K562 (cell line): ENCODE data around the gene DPM2. TPM values are rescaled to one million over a fixed set of nuclear protein-coding genes. Genes with fewer than 3 reads are reported as not detected.
A peak's percentile ranks its signal among the peaks of the same experiment; 100 is the strongest.

Source experiments
- ATAC-seq: fragments of 200-7000 bp; cut with Tn5 transposase; 3 replicates; pipeline ENCODE4 v1.9.1; 2020; ENCODE audit warnings: moderate library complexity
- BruUV-seq: library from RNA; stranded (reverse); fragments of 400-500 nt; replicated peaks from 2 replicates; lab custom pipeline; 2021; lab: Mats Ljungman, UMichigan
- CTCF ChIA-PET: fragments of 300-600 bp; formaldehyde crosslinking; extraction: SDS; loops from one replicate; lab custom pipeline; 2021; ENCODE audit warnings: low intra/inter-chr PET ratio; lab: Yijun Ruan, JAX
- POLR2A ChIA-PET: fragments of 300-600, 350-650 bp; sonication (Branson Sonifier 250); formaldehyde crosslinking; extraction: SDS; loops from one replicate; lab custom pipeline; 2021; ENCODE audit warnings: antibody characterized with exemption, inconsistent platforms; lab: Yijun Ruan, JAX
- DNase-seq, 4 experiments: peaks; one replicate each; pipeline versions ENCODE4 v3.0.0 to v3.0.0-alpha.2; 2011 to 2018; ENCODE audit warnings: low spot score in 3 of 4, mixed read lengths in 3 of 4; ENCODE audit errors: extremely low read depth in 1 of 4
- FAIRE-seq: peaks from 2 replicates; lab custom pipeline; 2011; peaks lifted over from hg19 to GRCh38; lab: Jason Lieb, UNC
- H2AFZ ChIP-seq: 2 replicates; pipeline ENCODE4 v1.6.0; 2011; ENCODE audit warnings: low read depth, low read length, control low read depth, inconsistent platforms
- H3K27ac ChIP-seq: fragments of 200-600 bp; 3 replicates; pipeline ENCODE4 v1.8.0; 2011; ENCODE audit warnings: low read depth, mild to moderate bottlenecking, control low read depth, inconsistent platforms, low read length, moderate library complexity, mixed read lengths; ENCODE audit errors: extremely low read depth
- H3K27me3 ChIP-seq, 2 experiments: fragments of 300-600 bp in 1 of 2; 2 replicates in 1 of 2; 3 replicates in 1 of 2; pipeline versions ENCODE4 v1.6.0 to v1.8.0; 2011; ENCODE audit warnings: inconsistent platforms in 2 of 2, low read length in 2 of 2, mild to moderate bottlenecking in 1 of 2, mixed read lengths in 1 of 2, moderate library complexity in 1 of 2; ENCODE audit not compliant: control insufficient read depth in 2 of 2, insufficient read depth in 2 of 2
- H3K36me3 ChIP-seq: fragments of 300-600 bp; 3 replicates; pipeline ENCODE4 v1.8.0; 2011; ENCODE audit warnings: mild to moderate bottlenecking, low read length, inconsistent platforms; ENCODE audit not compliant: control insufficient read depth, insufficient read depth
- H3K4me1 ChIP-seq, 2 experiments: fragments of 200-600 bp in 1 of 2; replicated peaks in 1 of 2; 2 replicates in 1 of 2; 3 replicates in 1 of 2; pipeline versions ENCODE4 v1.5.1 to v1.8.0; 2011; ENCODE audit warnings: inconsistent platforms in 2 of 2, low read length in 2 of 2, mild to moderate bottlenecking in 1 of 2, mixed read lengths in 1 of 2, moderate library complexity in 1 of 2; ENCODE audit not compliant: control insufficient read depth in 2 of 2, insufficient read depth in 2 of 2
- H3K4me2 ChIP-seq: 2 replicates; pipeline ENCODE4 v1.6.1; 2011; ENCODE audit warnings: low read length, control low read depth, inconsistent platforms, mixed read lengths; ENCODE audit not compliant: insufficient read depth
- H3K4me3 ChIP-seq: fragments of 200-600 bp; sonication (generic), shearing (Covaris generic); 2 replicates; pipeline ENCODE4 v1.5.1; 2016; ENCODE audit warnings: control low read depth, inconsistent platforms
- H3K79me2 ChIP-seq: fragments of 200-600 bp; 3 replicates; pipeline ENCODE4 v1.8.0; 2011; ENCODE audit warnings: low read length, inconsistent platforms; ENCODE audit not compliant: control insufficient read depth, insufficient read depth
- H3K9ac ChIP-seq, 2 experiments: 2 replicates each; pipeline versions ENCODE4 v1.6.0 to v1.6.1; 2011; ENCODE audit warnings: low read depth in 2 of 2, low read length in 2 of 2, control low read depth in 1 of 2, inconsistent platforms in 1 of 2, mild to moderate bottlenecking in 1 of 2, mixed read lengths in 1 of 2; ENCODE audit not compliant: insufficient read depth in 1 of 2
- H3K9me1 ChIP-seq: one replicate; pipeline ENCODE4 v1.6.0; 2011; ENCODE audit warnings: inconsistent platforms, mild to moderate bottlenecking, low read length, moderate library complexity; ENCODE audit not compliant: control insufficient read depth, insufficient read depth
- H3K9me3 ChIP-seq: replicated peaks from 2 replicates; pipeline ENCODE4 v1.5.1; 2011; ENCODE audit warnings: low read depth, low read length, inconsistent platforms; ENCODE audit not compliant: control insufficient read depth, insufficient read depth
- H4K20me1 ChIP-seq: replicated peaks from 2 replicates; pipeline ENCODE4 v1.6.1; 2011; ENCODE audit warnings: low read length, inconsistent platforms, mixed read lengths; ENCODE audit not compliant: control insufficient read depth, insufficient read depth
- ATF3 ChIP-seq, 2 experiments: fragments of 450-650 bp in 1 of 2; sonication (generic) in 1 of 2; formaldehyde crosslinking in 1 of 2; IDR thresholded peaks in 1 of 2; conservative IDR thresholded peaks in 1 of 2; 2 replicates each; pipeline versions ENCODE4 v1.6.1 to v1.8.1; 2016 to 2023; ENCODE audit warnings: mild to moderate bottlenecking in 2 of 2, moderate library complexity in 2 of 2, inconsistent platforms in 1 of 2, missing genetic modification reagents in 1 of 2
- E2F6 ChIP-seq, 2 experiments: IDR thresholded peaks; 2 replicates each; pipeline ENCODE4 v1.6.1; 2011; ENCODE audit warnings: borderline replicate concordance in 1 of 2, control low read depth in 1 of 2, low read depth in 1 of 2, low read length in 1 of 2, mild to moderate bottlenecking in 1 of 2, mixed read lengths in 1 of 2, moderate library complexity in 1 of 2; ENCODE audit not compliant: insufficient read depth in 1 of 2, insufficient read length in 1 of 2, poor library complexity in 1 of 2, severe bottlenecking in 1 of 2; ENCODE audit errors: extremely low read depth in 1 of 2
- JUND ChIP-seq, 2 experiments: IDR thresholded peaks; 2 replicates in 1 of 2; 3 replicates in 1 of 2; pipeline ENCODE4 v1.6.1; 2011; ENCODE audit warnings: borderline replicate concordance in 2 of 2, low read depth in 2 of 2, low read length in 2 of 2, improper control_type of control experiment in 1 of 2, missing biosample characterization in 1 of 2, missing genetic modification characterization in 1 of 2, missing genetic modification reagents in 1 of 2
- MNT ChIP-seq, 2 experiments: fragments of 450-650 bp; conservative IDR thresholded peaks; 2 replicates each; pipeline ENCODE4 v1.6.1; 2017; ENCODE audit warnings: mild to moderate bottlenecking in 2 of 2, moderate library complexity in 2 of 2
- NBN ChIP-seq: fragments of 450-650 bp; IDR thresholded peaks from 2 replicates; pipeline ENCODE4 v1.6.1; 2016; ENCODE audit warnings: low read depth, mild to moderate bottlenecking
- ZNF592 ChIP-seq: fragments of 450-650 bp; IDR thresholded peaks from 2 replicates; pipeline ENCODE4 v1.6.1; 2017; ENCODE audit warnings: antibody characterized with exemption, mild to moderate bottlenecking
- WGBS: fragments of 100-300 bp; shearing (Covaris generic); methylation state at CpG from one replicate; pipeline ENCODE4 v1.1.6; 2016; ENCODE audit warnings: low coverage, mixed read lengths; ENCODE audit not compliant: insufficient coverage; ENCODE audit errors: missing lambda C conversion rate; 5-methylcytosine and 5-hydroxymethylcytosine counted together
- in situ Hi-C: fragments of 300-500 bp; cut with MboI; formaldehyde crosslinking; loops from 4 replicates; pipeline ENCODE4 v1.15.0; 2018; ENCODE audit warnings: inconsistent platforms, mixed read lengths
- intact Hi-C: fragments of 100-400 bp; cut with micrococcal nuclease; formaldehyde crosslinking; loops from 2 replicates; pipeline ENCODE4 v1.14.2; 2022
- polyA plus RNA-seq, 8 experiments: library from polyadenylated mRNA; depleted of rRNA in 4 of 8; stranded (reverse) in 5 of 8; unstranded in 3 of 8; fragments of >200 nt; fragmentation: Nextera tagmentation in 2 of 8; fragmentation: Illumina TruSeq in 1 of 8; extraction: Ambion mirVana in 2 of 8; extraction: Trizol in 1 of 8; gene quantifications; 2 replicates each; pipeline versions ENCODE4 v1.2.1 to v1.2.3, GENCODE V29; 2011 to 2014; ENCODE audit warnings: inconsistent platforms in 1 of 8, missing spikeins in 1 of 8
- total RNA-seq, 7 experiments: library from RNA; depleted of rRNA in 6 of 7; stranded (reverse); fragments of >200 nt in 6 of 7; fragmentation: Illumina TruSeq in 2 of 7; extraction: Trizol in 2 of 7; gene quantifications; 2 replicates each; pipeline versions ENCODE4 v1.2.1 to v1.2.3, GENCODE V29; 2011 to 2021; ENCODE audit warnings: low replicate concordance in 1 of 7

The DPM2 gene
- total and polyA plus RNA-seq, 9 of the 15 experiments (the other 6 are each of a cell fraction or from before 2014, with no cell fraction given), result 43.5 to 126 (median 71.1) TPM

GRCh38 chr9:127915325-127915752 lies 22.3 kb downstream of the DPM2 start:
- H3K9ac ChIP-seq, result peak overlapping the region; percentile 39 to 96; a peak in 3 of 4 replicates
- peak overlapping the region; percentile 54; the same call in 1 of the 3 replicates for H3K27ac ChIP-seq
- in situ Hi-C loops (loop anchor here (5.0 to 25.0 kb wide), 3 partner anchors 178 to 978 kb away; partner anchors contain the start of gene TOR2A), intact Hi-C loops (loop anchor here (5.0 to 10.0 kb wide), 2 partner anchors 48 to 411 kb away; no protein-coding TSS in a partner anchor)
- H3K9me1 ChIP-seq, result no peaks in the 10 kb centered on the region
- BruUV-seq, result no TSS peak
- DNase-seq (peak in 3 of 4 experiments; percentile 43 to 61 (median 55)), ATAC-seq (no peak), FAIRE-seq (peak; percentile 46)
- peak overlapping the region; percentile 57 for H3K4me2 ChIP-seq
- CTCF ChIA-PET, result interaction anchor here (0.5 kb wide), 1 partner anchor 177 kb away, joined by 4 read pairs; no protein-coding TSS in a partner anchor
- peak overlapping the region; percentile 3; the same call in 1 of the 2 replicates for H3K4me3 ChIP-seq
- H3K4me1 ChIP-seq, result peaks cover 48 to 68% of the 10 kb centered on the region in 2 experiments
- H3K79me2 ChIP-seq, result peaks cover 17% of the 10 kb centered on the region
- no peaks in the 10 kb centered on the region for H3K27me3 ChIP-seq
- no peaks in the 10 kb centered on the region for H3K9me3 ChIP-seq
- H4K20me1 ChIP-seq, result no peaks in the 10 kb centered on the region
- peaks cover 37% of the 10 kb centered on the region; the same call in 2 of the 3 replicates for H3K36me3 ChIP-seq
- 0 out of 2 replicates have a peak, but pooled peaks have one; percentile 18 for TF ChIP-seq JUND (IDR thresholded peaks at IDR 0.05; ENCODE audit: borderline replicate concordance, low read depth, low read length)
- no peak for TF ChIP-seq JUND (tag; IDR thresholded peaks at IDR 0.05; ENCODE audit: borderline replicate concordance, low read depth, low read length)
- TF ChIP-seq ATF3 (IDR thresholded peaks at IDR 0.05), result peak; percentile 20; the same call in 1 of the 2 replicates
- no peak for TF ChIP-seq ATF3 (CRISPR knock-in tag; conservative IDR thresholded peaks at IDR 0.05)
- no peak for TF ChIP-seq NBN
- peak in 1 of 2 experiments; percentile 27 for TF ChIP-seq E2F6 (IDR thresholded peaks at IDR 0.05; ENCODE audit: borderline replicate concordance in 1 of 2, extremely low read depth in 1 of 2, insufficient read depth in 1 of 2, insufficient read length in 1 of 2, low read depth in 1 of 2, low read length in 1 of 2, poor library complexity in 1 of 2, severe bottlenecking in 1 of 2)
- TF ChIP-seq MNT (conservative IDR thresholded peaks at IDR 0.05), result 0 out of 4 replicates have a peak, but pooled peaks of 1 of the 2 experiments have one; percentile 28
- 0 out of 2 replicates have a peak, but pooled peaks have one; percentile 53 for TF ChIP-seq ZNF592
- POLR2A ChIA-PET, result interaction anchor here (0.6 to 1.2 kb wide), 6 partner anchors 18 to 203 kb away, joined by 3 to 6 read pairs (median 4); no protein-coding TSS in a partner anchor
- H2AFZ ChIP-seq, result no peak overlapping the region
- WGBS, result 34% methylated on average over 5 of the region's 5 CpGs
